Measurements from ENCODE around the gene SRPK2.
"Not testable (repeated sequence)": the region's sequence is repeated elsewhere in the genome, so short reads cannot be mapped to it uniquely, and the experiment has no call there.

Gene SRPK2

DNA sequence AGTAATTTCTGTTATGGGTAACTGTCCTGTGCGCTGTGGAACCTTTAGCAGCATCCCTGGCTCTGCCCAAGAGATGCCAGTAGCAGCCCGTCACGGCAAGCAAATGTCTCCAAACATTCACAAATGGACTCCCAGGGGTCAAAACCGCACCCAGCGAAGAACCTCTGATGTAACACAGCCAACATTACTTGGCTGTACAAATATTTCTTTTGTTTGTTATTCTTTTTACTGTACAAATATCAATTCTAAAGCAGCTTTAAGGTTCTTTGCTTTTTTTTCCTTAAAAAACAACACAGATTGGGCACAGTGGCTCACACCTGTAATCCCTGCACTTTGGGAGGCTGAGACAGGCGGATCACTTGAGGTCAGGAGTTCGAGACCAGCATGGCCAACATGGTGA lies 192.2 kb downstream of the SRPK2 start:
- Mint-ChIP-seq H3K4me3 (no peak overlapping the region), H3K27ac (no peak overlapping the region), H3K36me3 (ENCODE audit: low read depth) (peaks cover 48% of the 10 kb centered on the region), H3K4me1 (peaks cover 25% of the 10 kb centered on the region), H3K9me3 (no peaks in the 10 kb centered on the region), H3K27me3 (ENCODE audit: low read depth, poor library complexity) (peaks cover 5% of the 10 kb centered on the region)
- DNase-seq, result no peak
- TF ChIP-seq, protein P1, sequence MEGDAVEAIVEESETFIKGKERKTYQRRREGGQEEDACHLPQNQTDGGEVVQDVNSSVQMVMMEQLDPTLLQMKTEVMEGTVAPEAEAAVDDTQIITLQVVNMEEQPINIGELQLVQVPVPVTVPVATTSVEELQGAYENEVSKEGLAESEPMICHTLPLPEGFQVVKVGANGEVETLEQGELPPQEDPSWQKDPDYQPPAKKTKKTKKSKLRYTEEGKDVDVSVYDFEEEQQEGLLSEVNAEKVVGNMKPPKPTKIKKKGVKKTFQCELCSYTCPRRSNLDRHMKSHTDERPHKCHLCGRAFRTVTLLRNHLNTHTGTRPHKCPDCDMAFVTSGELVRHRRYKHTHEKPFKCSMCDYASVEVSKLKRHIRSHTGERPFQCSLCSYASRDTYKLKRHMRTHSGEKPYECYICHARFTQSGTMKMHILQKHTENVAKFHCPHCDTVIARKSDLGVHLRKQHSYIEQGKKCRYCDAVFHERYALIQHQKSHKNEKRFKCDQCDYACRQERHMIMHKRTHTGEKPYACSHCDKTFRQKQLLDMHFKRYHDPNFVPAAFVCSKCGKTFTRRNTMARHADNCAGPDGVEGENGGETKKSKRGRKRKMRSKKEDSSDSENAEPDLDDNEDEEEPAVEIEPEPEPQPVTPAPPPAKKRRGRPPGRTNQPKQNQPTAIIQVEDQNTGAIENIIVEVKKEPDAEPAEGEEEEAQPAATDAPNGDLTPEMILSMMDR (IDR thresholded peaks at IDR 0.05), result no peak

DNA sequence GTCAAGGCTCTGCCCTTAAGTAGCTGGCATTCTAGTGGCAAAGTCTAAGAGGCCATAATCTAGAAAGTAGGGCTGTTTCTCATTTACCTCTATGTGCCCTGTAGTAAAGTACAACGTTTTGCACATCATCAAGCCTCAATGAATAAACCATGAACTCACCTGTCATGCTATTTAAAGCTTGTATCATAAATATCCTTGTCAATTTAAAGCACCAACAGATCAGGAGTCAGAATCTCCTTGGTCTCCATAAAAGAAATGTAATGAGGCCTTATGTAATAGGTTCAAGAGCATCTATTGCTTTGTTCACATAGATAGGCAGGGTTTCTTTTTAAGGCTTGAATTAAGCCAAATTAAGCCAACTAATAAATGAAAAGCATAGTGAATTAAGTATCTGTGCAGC lies 192.8 kb downstream of the SRPK2 start:
- peaks cover 5% of the 10 kb centered on the region for H3K27me3 Mint-ChIP-seq (ENCODE audit: low read depth, poor library complexity)
- H3K4me1 Mint-ChIP-seq, result peaks cover 25% of the 10 kb centered on the region
- TF ChIP-seq, protein P1 (IDR thresholded peaks at IDR 0.05), result no peak
- H3K27ac Mint-ChIP-seq, result no peak overlapping the region
- no peak overlapping the region for H3K4me3 Mint-ChIP-seq
- peaks cover 43% of the 10 kb centered on the region for H3K36me3 Mint-ChIP-seq (ENCODE audit: low read depth)
- H3K9me3 Mint-ChIP-seq, result no peaks in the 10 kb centered on the region
- no peak for DNase-seq

DNA sequence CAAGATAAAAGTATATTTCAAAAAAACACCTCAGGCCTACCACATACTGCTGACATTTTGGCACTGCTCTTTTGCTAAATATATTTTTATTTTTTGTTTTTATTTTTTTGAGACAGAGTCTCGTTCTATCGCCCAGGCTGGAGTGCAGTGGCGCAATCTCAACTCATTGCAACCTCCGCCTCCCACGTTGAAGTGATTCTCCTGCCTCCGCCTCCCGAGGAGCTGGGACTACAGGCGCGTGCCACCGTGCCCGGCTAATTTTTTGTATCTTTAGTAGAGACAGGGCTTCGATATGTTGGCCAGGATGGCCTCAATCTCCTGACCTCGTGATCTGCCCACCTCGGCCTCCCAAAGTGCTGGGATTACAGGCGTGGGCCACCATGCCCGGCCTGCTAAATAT lies 193.8 kb downstream of the SRPK2 start:
- not testable (repeated sequence) for H3K27ac Mint-ChIP-seq; DNase-seq; H3K9me3 Mint-ChIP-seq; H3K27me3 Mint-ChIP-seq (ENCODE audit: low read depth, poor library complexity); H3K4me3 Mint-ChIP-seq
- Mint-ChIP-seq H3K4me1 (peaks cover 25% of the 10 kb centered on the region), H3K36me3 (ENCODE audit: low read depth) (peaks cover 33% of the 10 kb centered on the region)

DNA sequence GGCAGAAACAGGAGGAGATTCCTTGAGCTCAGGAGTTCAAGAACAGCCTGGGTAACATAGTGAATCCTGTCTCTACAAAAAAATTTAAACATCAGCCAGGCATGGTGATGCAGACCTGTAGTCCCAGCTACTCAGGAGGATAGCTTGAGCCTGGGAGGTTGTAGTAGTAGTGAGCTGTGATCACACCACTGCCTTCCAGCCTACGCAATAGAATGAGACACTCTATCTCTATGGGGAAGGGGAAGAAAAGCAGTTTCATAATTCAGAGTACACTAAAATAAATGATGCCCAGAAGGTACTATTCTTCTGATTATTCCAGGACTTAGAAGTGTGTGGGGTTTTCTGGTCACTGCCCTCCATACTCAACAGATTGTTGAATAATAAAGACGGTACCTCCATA lies 197.4 kb downstream of the SRPK2 start:
- no peak overlapping the region for H3K4me3 Mint-ChIP-seq
- no peaks in the 10 kb centered on the region for H3K27me3 Mint-ChIP-seq (ENCODE audit: low read depth, poor library complexity)
- TF ChIP-seq, protein P1 (IDR thresholded peaks at IDR 0.05), result no peak
- peaks cover 28% of the 10 kb centered on the region for H3K36me3 Mint-ChIP-seq (ENCODE audit: low read depth)
- DNase-seq, result no peak
- H3K9me3 Mint-ChIP-seq, result no peaks in the 10 kb centered on the region
- no peak overlapping the region for H3K27ac Mint-ChIP-seq
- H3K4me1 Mint-ChIP-seq, result no peaks in the 10 kb centered on the region

DNA sequence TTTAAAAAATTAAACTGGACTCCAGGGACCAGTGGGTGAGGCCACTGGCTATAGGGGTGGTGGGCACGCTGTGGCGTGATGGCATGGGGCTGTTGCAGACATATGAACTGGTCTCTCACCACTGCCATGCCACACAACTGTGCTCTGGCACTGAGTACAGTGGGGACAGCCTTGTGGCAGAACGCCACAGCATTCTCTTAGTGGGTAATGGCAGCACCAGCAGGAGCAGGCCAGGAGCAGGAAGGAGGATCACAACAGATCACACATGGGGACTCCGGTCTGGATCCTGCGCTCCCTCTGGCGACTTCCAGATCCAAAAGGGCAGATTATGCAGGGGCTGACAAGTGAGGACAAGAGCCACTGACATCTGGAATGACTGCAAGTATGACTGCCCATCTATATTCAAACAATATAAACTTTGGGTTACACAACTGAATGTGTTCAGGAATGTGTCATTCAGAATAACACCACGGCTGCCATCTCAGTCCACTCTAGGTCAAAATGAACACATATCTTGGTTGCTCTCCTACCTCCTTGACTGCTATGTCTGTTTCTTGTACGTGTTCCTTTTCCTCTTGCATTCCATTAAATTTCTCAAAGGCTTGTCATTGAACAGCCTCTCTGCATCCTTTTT lies 198.7 kb downstream of the SRPK2 start:
- H3K4me1 Mint-ChIP-seq, result no peaks in the 10 kb centered on the region
- no peaks in the 10 kb centered on the region for H3K27me3 Mint-ChIP-seq (ENCODE audit: low read depth, poor library complexity)
- H3K36me3 Mint-ChIP-seq (ENCODE audit: low read depth), result peaks cover 23% of the 10 kb centered on the region
- TF ChIP-seq, protein P1 (IDR thresholded peaks at IDR 0.05), result no peak
- H3K4me3 Mint-ChIP-seq, result no peak overlapping the region
- no peaks in the 10 kb centered on the region for H3K9me3 Mint-ChIP-seq
- no peak overlapping the region for H3K27ac Mint-ChIP-seq
- no peak for DNase-seq

DNA sequence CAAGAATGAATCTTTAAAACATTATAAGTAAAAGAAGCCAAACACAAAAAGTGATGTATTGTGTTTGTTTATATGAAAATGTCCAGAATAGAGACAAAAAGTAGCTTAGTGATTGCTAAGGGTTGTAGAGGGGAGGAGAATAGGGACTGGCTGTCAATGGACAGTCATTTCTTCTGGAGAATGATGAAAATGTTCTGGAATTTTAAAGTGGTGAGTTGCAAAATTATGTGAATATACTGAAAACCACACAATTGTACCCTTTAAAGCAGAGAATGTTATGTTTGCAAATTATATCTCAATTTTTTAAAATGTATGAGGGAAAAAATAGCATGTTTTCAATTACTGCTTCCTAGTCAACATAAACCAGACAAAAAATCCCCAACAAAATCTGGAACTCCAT lies 200.5 kb downstream of the SRPK2 start:
- TF ChIP-seq, protein P1 (IDR thresholded peaks at IDR 0.05), result no peak
- no peak for DNase-seq
- no peaks in the 10 kb centered on the region for H3K27me3 Mint-ChIP-seq (ENCODE audit: low read depth, poor library complexity)
- H3K36me3 Mint-ChIP-seq (ENCODE audit: low read depth), result peaks cover 14% of the 10 kb centered on the region
- H3K27ac Mint-ChIP-seq, result no peak overlapping the region
- no peaks in the 10 kb centered on the region for H3K4me1 Mint-ChIP-seq
- no peak overlapping the region for H3K4me3 Mint-ChIP-seq
- no peaks in the 10 kb centered on the region for H3K9me3 Mint-ChIP-seq
